HAP-1 (cell line): Measurements from ENCODE around the gene VAV2.
"Not testable (repeated sequence)": the region's sequence is repeated elsewhere in the genome, so short reads cannot be mapped to it uniquely, and the experiment has no call there.

Source experiments
- DNase-seq, 2 experiments: peaks; one replicate each; pipeline ENCODE4 v3.0.0-alpha.2; 2016 to 2020; ENCODE audit warnings: low spot score in 2 of 2
- H3K27me3 ChIP-seq: fragments of 250-450 bp; sonication (Bioruptor Pico); 2 replicates; pipeline ENCODE4 v1.5.1; 2020; ENCODE audit warnings: low read depth, mild to moderate bottlenecking, moderate library complexity
- H3K36me3 ChIP-seq: fragments of 250-450 bp; sonication (Bioruptor Pico); replicated peaks from 2 replicates; pipeline ENCODE4 v1.5.1; 2020; ENCODE audit warnings: mild to moderate bottlenecking
- H3K4me1 ChIP-seq: fragments of 250-450 bp; sonication (Bioruptor Pico); 2 replicates; pipeline ENCODE4 v1.5.1; 2020; ENCODE audit warnings: mild to moderate bottlenecking
- H3K4me3 ChIP-seq: fragments of 250-450 bp; sonication (Bioruptor Pico); 2 replicates; pipeline ENCODE4 v1.5.1; 2020; ENCODE audit warnings: mild to moderate bottlenecking, moderate library complexity
- H3K9me3 ChIP-seq: fragments of 250-450 bp; sonication (Bioruptor Pico); 2 replicates; pipeline ENCODE4 v1.5.1; 2020; ENCODE audit warnings: mild to moderate bottlenecking, moderate library complexity
- in situ Hi-C: fragments of 300-500 bp; cut with MboI; formaldehyde crosslinking; loops from 3 replicates; pipeline ENCODE4 v1.14.3; 2020; ENCODE audit warnings: low sequenced_read_pairs, inconsistent platforms, mixed read lengths

Gene VAV2

GRCh38 chr9:133926165-133926856, 65.8 kb downstream of the VAV2 start:
- no peaks in the 10 kb centered on the region; the same call in 1 of the 2 replicates for H3K36me3 ChIP-seq
- in situ Hi-C loops = no loop called here
- no peaks in the 10 kb centered on the region for H3K4me1 ChIP-seq
- no peak for DNase-seq
- no peaks in the 10 kb centered on the region for H3K27me3 ChIP-seq
- H3K4me3 ChIP-seq = no peak overlapping the region
- no peaks in the 10 kb centered on the region for H3K9me3 ChIP-seq

GRCh38 chr9:133924453-133924852, 67.7 kb downstream of the VAV2 start:
- Histone ChIP-seq H3K4me3 (no peak overlapping the region), H3K4me1 (no peaks in the 10 kb centered on the region), H3K27me3 (no peaks in the 10 kb centered on the region), H3K9me3 (no peaks in the 10 kb centered on the region), H3K36me3 (no peaks in the 10 kb centered on the region; the same call in 1 of the 2 replicates)
- DNase-seq = no peak
- in situ Hi-C loops = no loop called here

- H3K36me3 ChIP-seq, H3K27me3 ChIP-seq, in situ Hi-C loops, DNase-seq, H3K4me3 ChIP-seq, H3K9me3 ChIP-seq, H3K4me1 ChIP-seq: not testable (repeated sequence)
Measured at GRCh38 chr9:133923608-133924007, 68.5 kb downstream of the VAV2 start.

GRCh38 chr9:133921866-133922265, 70.3 kb downstream of the VAV2 start:
- no peak for DNase-seq
- Histone ChIP-seq H3K4me3 (no peak overlapping the region), H3K9me3 (no peaks in the 10 kb centered on the region), H3K27me3 (no peaks in the 10 kb centered on the region), H3K4me1 (no peaks in the 10 kb centered on the region), H3K36me3 (no peaks in the 10 kb centered on the region)
- in situ Hi-C loops = no loop called here

- no peaks in the 10 kb centered on the region for H3K36me3 ChIP-seq
- H3K27me3 ChIP-seq = no peaks in the 10 kb centered on the region
- in situ Hi-C loops = no loop called here
- no peaks in the 10 kb centered on the region for H3K4me1 ChIP-seq
- no peak overlapping the region for H3K4me3 ChIP-seq
- DNase-seq = no peak
- H3K9me3 ChIP-seq = no peaks in the 10 kb centered on the region
Measured at GRCh38 chr9:133920471-133920870, 71.7 kb downstream of the VAV2 start.

GRCh38 chr9:133919253-133920115, 72.6 kb downstream of the VAV2 start:
- H3K36me3 ChIP-seq = no peaks in the 10 kb centered on the region
- no peaks in the 10 kb centered on the region for H3K27me3 ChIP-seq
- H3K4me3 ChIP-seq = no peak overlapping the region
- no peak for DNase-seq
- in situ Hi-C loops = no loop called here
- no peaks in the 10 kb centered on the region for H3K9me3 ChIP-seq
- H3K4me1 ChIP-seq = no peaks in the 10 kb centered on the region

GRCh38 chr9:133918111-133918813, 73.9 kb downstream of the VAV2 start:
- Histone ChIP-seq H3K4me1 (no peaks in the 10 kb centered on the region), H3K9me3 (no peaks in the 10 kb centered on the region), H3K36me3 (no peaks in the 10 kb centered on the region), H3K27me3 (no peaks in the 10 kb centered on the region), H3K4me3 (no peak overlapping the region)
- in situ Hi-C loops = no loop called here
- no peak for DNase-seq

GRCh38 chr9:133917375-133917774, 74.7 kb downstream of the VAV2 start:
- in situ Hi-C loops = no loop called here
- H3K36me3 ChIP-seq = no peaks in the 10 kb centered on the region
- no peak overlapping the region for H3K4me3 ChIP-seq
- no peak for DNase-seq
- no peaks in the 10 kb centered on the region for H3K4me1 ChIP-seq
- no peaks in the 10 kb centered on the region for H3K27me3 ChIP-seq
- no peaks in the 10 kb centered on the region for H3K9me3 ChIP-seq

GRCh38 chr9:133916159-133916541, 76.0 kb downstream of the VAV2 start:
- Histone ChIP-seq H3K4me3 (no peak overlapping the region), H3K9me3 (no peaks in the 10 kb centered on the region), H3K4me1 (no peaks in the 10 kb centered on the region), H3K27me3 (no peaks in the 10 kb centered on the region), H3K36me3 (no peaks in the 10 kb centered on the region)
- DNase-seq = no peak
- in situ Hi-C loops = no loop called here

- Histone ChIP-seq H3K4me1 (no peaks in the 10 kb centered on the region), H3K4me3 (no peak overlapping the region), H3K27me3 (no peaks in the 10 kb centered on the region), H3K36me3 (no peaks in the 10 kb centered on the region), H3K9me3 (no peaks in the 10 kb centered on the region)
- in situ Hi-C loops = no loop called here
- DNase-seq = no peak
Measured at GRCh38 chr9:133915534-133916158, 76.5 kb downstream of the VAV2 start.

GRCh38 chr9:133914442-133915342, 77.4 kb downstream of the VAV2 start:
- DNase-seq = no peak
- Histone ChIP-seq H3K36me3 (no peaks in the 10 kb centered on the region), H3K4me3 (no peak overlapping the region), H3K27me3 (no peaks in the 10 kb centered on the region), H3K9me3 (no peaks in the 10 kb centered on the region), H3K4me1 (no peaks in the 10 kb centered on the region)
- in situ Hi-C loops = no loop called here

GRCh38 chr9:133913571-133914369, 78.4 kb downstream of the VAV2 start:
- in situ Hi-C loops = no loop called here
- Histone ChIP-seq H3K4me3 (no peak overlapping the region), H3K4me1 (no peaks in the 10 kb centered on the region), H3K9me3 (no peaks in the 10 kb centered on the region), H3K27me3 (no peaks in the 10 kb centered on the region), H3K36me3 (no peaks in the 10 kb centered on the region)
- DNase-seq = no peak
